HEK293 (cell line): ENCODE results near the gene FERMT3.
A peak's percentile ranks its signal among the peaks of the same experiment; 100 is the strongest.

Source experiments
- CTCF ChIA-PET: fragments of 350-600 bp; formaldehyde crosslinking; extraction: SDS; loops from one replicate; lab custom pipeline; 2021; ENCODE audit warnings: antibody characterized with exemption; lab: Yijun Ruan, JAX
- POLR2A ChIA-PET: fragments of 300-600 bp; formaldehyde crosslinking; extraction: SDS; loops from one replicate; lab custom pipeline; 2020; ENCODE audit warnings: antibody characterized with exemption, inconsistent platforms; lab: Yijun Ruan, JAX
- H3K27ac ChIP-seq: fragments of 200-500 bp; sonication (Bioruptor generic); 2 replicates; pipeline ENCODE4 v1.5.1; 2014; ENCODE audit warnings: low read depth, low read length, control low read depth, inconsistent platforms; ENCODE audit errors: extremely low read depth
- H3K36me3 ChIP-seq, 2 experiments: fragments of 200-500 bp in 1 of 2; sonication (Bioruptor generic) in 1 of 2; 1 replicate in 1 of 2; 2 replicates in 1 of 2; pipeline ENCODE4 v1.5.1; 2014 to 2017; ENCODE audit warnings: inconsistent platforms in 2 of 2, low read length in 2 of 2; ENCODE audit not compliant: control insufficient read depth in 2 of 2, insufficient read depth in 1 of 2
- H3K4me1 ChIP-seq: fragments of 200-500 bp; sonication (Bioruptor generic); 2 replicates; pipeline ENCODE4 v1.5.1; 2014; ENCODE audit warnings: mild to moderate bottlenecking, low read length, inconsistent platforms; ENCODE audit not compliant: control insufficient read depth, insufficient read depth
- H3K4me3 ChIP-seq: 2 replicates; pipeline ENCODE4 v1.5.1; 2011; ENCODE audit warnings: low read depth, mild to moderate bottlenecking, control low read depth, low read length, moderate library complexity
- H3K9me3 ChIP-seq: fragments of 200-500 bp; sonication (Bioruptor generic); 2 replicates; pipeline ENCODE4 v1.5.1; 2014; ENCODE audit warnings: low read depth, low read length, inconsistent platforms; ENCODE audit not compliant: control insufficient read depth, insufficient read depth
- CTCF ChIP-seq: fragments of 450-650 bp; formaldehyde crosslinking; IDR thresholded peaks from 2 replicates; pipeline ENCODE4 v1.5.1; 2016; ENCODE audit warnings: missing biosample characterization, missing genetic modification characterization
- GLIS2 ChIP-seq: fragments of 450-650 bp; formaldehyde crosslinking; IDR thresholded peaks from 2 replicates; pipeline ENCODE4 v1.5.1; 2016; ENCODE audit warnings: missing biosample characterization, missing genetic modification characterization
- KLF8 ChIP-seq: fragments of 450-650 bp; formaldehyde crosslinking; IDR thresholded peaks from 2 replicates; pipeline ENCODE4 v1.5.1; 2016; ENCODE audit warnings: missing biosample characterization, missing genetic modification characterization
- PBX3 ChIP-seq: sonication (generic); formaldehyde crosslinking; IDR thresholded peaks from 2 replicates; pipeline ENCODE4 v1.8.1; 2022; ENCODE audit warnings: mild to moderate bottlenecking, moderate library complexity, missing genetic modification reagents
- TCF7L2 ChIP-seq: IDR thresholded peaks from 2 replicates; pipeline ENCODE4 v1.6.1; 2011; ENCODE audit warnings: low read depth, mild to moderate bottlenecking, inconsistent platforms, low read length, moderate library complexity, borderline replicate concordance
- YY1 ChIP-seq: fragments of 450-650 bp; formaldehyde crosslinking; IDR thresholded peaks from 2 replicates; pipeline ENCODE4 v1.5.1; 2018; ENCODE audit warnings: missing biosample characterization, missing genetic modification characterization
- ZBTB17 ChIP-seq: fragments of 450-650 bp; formaldehyde crosslinking; IDR thresholded peaks from 2 replicates; pipeline ENCODE4 v1.5.1; 2016; ENCODE audit warnings: missing biosample characterization, missing genetic modification characterization
- ZBTB20 ChIP-seq: fragments of 450-650 bp; formaldehyde crosslinking; IDR thresholded peaks from 2 replicates; pipeline ENCODE4 v1.5.1; 2016; ENCODE audit warnings: missing biosample characterization, missing genetic modification characterization
- ZBTB49 ChIP-seq: fragments of 450-650 bp; formaldehyde crosslinking; IDR thresholded peaks from 2 replicates; pipeline ENCODE4 v1.5.1; 2016; ENCODE audit warnings: missing biosample characterization, missing genetic modification characterization, low read depth
- ZBTB8A ChIP-seq: fragments of 450-650 bp; formaldehyde crosslinking; IDR thresholded peaks from 2 replicates; pipeline ENCODE4 v1.5.1; 2016; ENCODE audit warnings: missing biosample characterization, missing genetic modification characterization
- ZFHX2 ChIP-seq: fragments of 450-650 bp; formaldehyde crosslinking; conservative IDR thresholded peaks from 2 replicates; pipeline ENCODE4 v1.5.1; 2016; ENCODE audit warnings: missing biosample characterization, missing genetic modification characterization
- ZFP69B ChIP-seq: fragments of 450-650 bp; formaldehyde crosslinking; IDR thresholded peaks from 2 replicates; pipeline ENCODE4 v1.5.1; 2016; ENCODE audit warnings: missing biosample characterization, missing genetic modification characterization
- ZNF514 ChIP-seq: fragments of 450-650 bp; formaldehyde crosslinking; IDR thresholded peaks from 2 replicates; pipeline ENCODE4 v1.5.1; 2016; ENCODE audit warnings: missing biosample characterization, missing genetic modification characterization
- ZNF561 ChIP-seq: fragments of 450-650 bp; IDR thresholded peaks from 2 replicates; pipeline ENCODE4 v1.5.1; 2018; ENCODE audit warnings: missing biosample characterization, missing genetic modification characterization, borderline replicate concordance
- ZNF639 ChIP-seq: fragments of 450-650 bp; formaldehyde crosslinking; IDR thresholded peaks from 2 replicates; pipeline ENCODE4 v1.5.1; 2016; ENCODE audit warnings: missing biosample characterization, missing genetic modification characterization
- ZNF670 ChIP-seq: fragments of 450-650 bp; formaldehyde crosslinking; IDR thresholded peaks from 2 replicates; pipeline ENCODE4 v1.5.1; 2016; ENCODE audit warnings: missing biosample characterization, missing genetic modification characterization, low read depth
- ZNF707 ChIP-seq: fragments of 450-650 bp; formaldehyde crosslinking; IDR thresholded peaks from 2 replicates; pipeline ENCODE4 v1.5.1; 2016; ENCODE audit warnings: missing biosample characterization, missing genetic modification characterization
- ZNF768 ChIP-seq: fragments of 450-650 bp; formaldehyde crosslinking; IDR thresholded peaks from 2 replicates; pipeline ENCODE4 v1.5.1; 2018; ENCODE audit warnings: missing biosample characterization, mild to moderate bottlenecking, missing genetic modification characterization
- ZSCAN23 ChIP-seq: fragments of 450-650 bp; formaldehyde crosslinking; IDR thresholded peaks from 2 replicates; pipeline ENCODE4 v1.5.1; 2016; ENCODE audit warnings: missing biosample characterization, missing genetic modification characterization
- TF ChIP-seq, protein P1 (sequence below): fragments of 450-650 bp; formaldehyde crosslinking; IDR thresholded peaks from 2 replicates; pipeline ENCODE4 v1.5.1; 2016; ENCODE audit warnings: missing biosample characterization, missing genetic modification characterization
- TF ChIP-seq, protein P2 (sequence below): fragments of 450-650 bp; formaldehyde crosslinking; IDR thresholded peaks from 2 replicates; pipeline ENCODE4 v1.5.1; 2016; ENCODE audit warnings: missing biosample characterization, missing genetic modification characterization

Gene FERMT3

DNA sequence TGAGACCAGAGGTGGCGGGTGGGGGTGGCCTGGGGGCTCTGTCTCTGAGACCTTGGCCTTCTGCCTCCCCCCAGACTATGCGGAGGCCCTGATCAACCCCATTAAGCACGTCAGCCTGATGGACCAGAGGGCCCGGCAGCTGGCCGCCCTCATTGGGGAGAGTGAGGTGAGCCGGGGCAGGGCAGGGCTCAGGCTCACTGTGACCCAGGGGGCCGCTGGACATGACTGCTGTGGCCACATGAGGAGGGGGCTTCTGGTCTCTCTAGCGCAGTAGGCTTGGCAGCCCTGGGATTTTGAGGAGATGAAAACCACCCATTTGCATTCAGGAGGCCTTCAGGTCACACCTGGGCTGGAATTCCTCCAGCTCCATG is 57.4 kb downstream of the FERMT3 start:
- Histone ChIP-seq H3K4me1 (peaks cover 2% of the 10 kb centered on the region; the same call in 1 of the 2 replicates), H3K27ac (no peak overlapping the region), H3K4me3 (no peak overlapping the region)
- no peak for TF ChIP-seq KLF8 (tag by site-specific recombination)
- TF ChIP-seq, protein P1, sequence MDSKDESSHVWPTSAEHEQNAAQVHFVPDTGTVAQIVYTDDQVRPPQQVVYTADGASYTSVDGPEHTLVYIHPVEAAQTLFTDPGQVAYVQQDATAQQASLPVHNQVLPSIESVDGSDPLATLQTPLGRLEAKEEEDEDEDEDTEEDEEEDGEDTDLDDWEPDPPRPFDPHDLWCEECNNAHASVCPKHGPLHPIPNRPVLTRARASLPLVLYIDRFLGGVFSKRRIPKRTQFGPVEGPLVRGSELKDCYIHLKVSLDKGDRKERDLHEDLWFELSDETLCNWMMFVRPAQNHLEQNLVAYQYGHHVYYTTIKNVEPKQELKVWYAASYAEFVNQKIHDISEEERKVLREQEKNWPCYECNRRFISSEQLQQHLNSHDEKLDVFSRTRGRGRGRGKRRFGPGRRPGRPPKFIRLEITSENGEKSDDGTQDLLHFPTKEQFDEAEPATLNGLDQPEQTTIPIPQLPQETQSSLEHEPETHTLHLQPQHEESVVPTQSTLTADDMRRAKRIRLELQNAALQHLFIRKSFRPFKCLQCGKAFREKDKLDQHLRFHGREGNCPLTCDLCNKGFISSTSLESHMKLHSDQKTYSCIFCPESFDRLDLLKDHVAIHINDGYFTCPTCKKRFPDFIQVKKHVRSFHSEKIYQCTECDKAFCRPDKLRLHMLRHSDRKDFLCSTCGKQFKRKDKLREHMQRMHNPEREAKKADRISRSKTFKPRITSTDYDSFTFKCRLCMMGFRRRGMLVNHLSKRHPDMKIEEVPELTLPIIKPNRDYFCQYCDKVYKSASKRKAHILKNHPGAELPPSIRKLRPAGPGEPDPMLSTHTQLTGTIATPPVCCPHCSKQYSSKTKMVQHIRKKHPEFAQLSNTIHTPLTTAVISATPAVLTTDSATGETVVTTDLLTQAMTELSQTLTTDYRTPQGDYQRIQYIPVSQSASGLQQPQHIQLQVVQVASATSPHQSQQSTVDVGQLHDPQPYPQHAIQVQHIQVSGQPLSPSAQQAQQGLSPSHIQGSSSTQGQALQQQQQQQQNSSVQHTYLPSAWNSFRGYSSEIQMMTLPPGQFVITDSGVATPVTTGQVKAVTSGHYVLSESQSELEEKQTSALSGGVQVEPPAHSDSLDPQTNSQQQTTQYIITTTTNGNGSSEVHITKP (tag by site-specific recombination), result no peak
- no peak for TF ChIP-seq CTCF
- TF ChIP-seq GLIS2, result no peak
- TF ChIP-seq, all 188 proteins: peak for 0
- CTCF ChIA-PET, result interaction anchor here (0.5 to 1.6 kb wide), 3 partner anchors 12 to 59 kb away, joined by 3 to 11 read pairs (median 3); partner anchors contain the start of genes NUDT22 and PLCB3
- POLR2A ChIA-PET, result interaction anchor here (0.8 to 1.6 kb wide), 4 partner anchors 12 to 850 kb away, joined by 3 to 6 read pairs (median 4); no protein-coding TSS in a partner anchor
- peaks cover 0 to 72% of the 10 kb centered on the region in 2 experiments; a peak in 1 of 3 replicates for H3K36me3 ChIP-seq
- H3K9me3 ChIP-seq, result no peaks in the 10 kb centered on the region

DNA sequence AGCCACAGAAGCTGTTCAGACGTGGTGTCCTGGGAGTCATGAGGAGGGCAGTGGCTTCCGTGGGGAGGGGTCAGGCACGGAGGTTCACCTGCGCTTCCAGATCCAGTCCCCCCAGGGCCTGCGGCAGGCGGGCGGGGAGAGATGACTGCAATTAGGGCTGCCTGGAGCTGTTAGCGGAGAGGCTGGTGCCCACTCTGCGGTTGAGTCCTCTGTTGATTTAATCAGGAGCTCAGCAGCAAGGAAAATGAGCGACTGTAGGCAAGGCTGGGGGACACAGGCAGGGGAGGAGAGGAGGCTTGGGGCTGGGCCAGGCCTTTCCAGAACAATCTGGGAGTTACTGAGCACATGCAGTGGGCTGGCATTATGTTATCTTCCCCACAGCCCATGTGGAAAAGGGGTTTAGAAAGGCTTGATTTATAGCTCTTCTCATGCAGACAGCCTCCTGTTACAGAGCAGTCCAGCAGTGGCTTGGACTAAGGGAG is 57.9 kb downstream of the FERMT3 start:
- Histone ChIP-seq H3K4me1 (peaks cover 2% of the 10 kb centered on the region; the same call in 1 of the 2 replicates), H3K36me3 (peaks cover 0 to 67% of the 10 kb centered on the region in 2 experiments; a peak in 1 of 3 replicates), H3K9me3 (no peaks in the 10 kb centered on the region), H3K27ac (no peak overlapping the region), H3K4me3 (no peak overlapping the region)
- ChIA-PET CTCF (interaction anchor here (0.5 to 1.6 kb wide), 3 partner anchors 13 to 60 kb away, joined by 3 to 11 read pairs (median 3); partner anchors contain the start of gene PLCB3), POLR2A (interaction anchor here (0.6 to 1.6 kb wide), 5 partner anchors 12 to 849 kb away, joined by 3 to 6 read pairs (median 3); no protein-coding TSS in a partner anchor)
- TF ChIP-seq ZBTB17 (0 out of 2 replicates have a peak, but pooled peaks have one; percentile 19), ZFHX2 (tag by site-specific recombination) (0 out of 2 replicates have a peak, but pooled peaks have one; percentile 6), ZFP69B (tag by site-specific recombination) (no peak), ZNF670 (no peak), ZNF514 (tag by site-specific recombination) (no peak), YY1 (tag by site-specific recombination) (no peak), ZBTB20 (tag by site-specific recombination) (no peak), ZBTB49 (tag by site-specific recombination) (no peak), PBX3 (CRISPR knock-in tag) (no peak), ZNF707 (no peak), ZSCAN23 (tag by site-specific recombination) (no peak), TCF7L2 (no peak), ZBTB8A (tag by site-specific recombination) (peak; percentile 52), ZNF768 (tag by site-specific recombination) (no peak), ZNF561 (tag by site-specific recombination) (no peak), ZNF639 (tag by site-specific recombination) (no peak)
- TF ChIP-seq, protein P2, sequence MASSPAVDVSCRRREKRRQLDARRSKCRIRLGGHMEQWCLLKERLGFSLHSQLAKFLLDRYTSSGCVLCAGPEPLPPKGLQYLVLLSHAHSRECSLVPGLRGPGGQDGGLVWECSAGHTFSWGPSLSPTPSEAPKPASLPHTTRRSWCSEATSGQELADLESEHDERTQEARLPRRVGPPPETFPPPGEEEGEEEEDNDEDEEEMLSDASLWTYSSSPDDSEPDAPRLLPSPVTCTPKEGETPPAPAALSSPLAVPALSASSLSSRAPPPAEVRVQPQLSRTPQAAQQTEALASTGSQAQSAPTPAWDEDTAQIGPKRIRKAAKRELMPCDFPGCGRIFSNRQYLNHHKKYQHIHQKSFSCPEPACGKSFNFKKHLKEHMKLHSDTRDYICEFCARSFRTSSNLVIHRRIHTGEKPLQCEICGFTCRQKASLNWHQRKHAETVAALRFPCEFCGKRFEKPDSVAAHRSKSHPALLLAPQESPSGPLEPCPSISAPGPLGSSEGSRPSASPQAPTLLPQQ (tag by site-specific recombination), result no peak
